ENCODE data around the gene C1QTNF12.

The C1QTNF12 gene

DNA sequence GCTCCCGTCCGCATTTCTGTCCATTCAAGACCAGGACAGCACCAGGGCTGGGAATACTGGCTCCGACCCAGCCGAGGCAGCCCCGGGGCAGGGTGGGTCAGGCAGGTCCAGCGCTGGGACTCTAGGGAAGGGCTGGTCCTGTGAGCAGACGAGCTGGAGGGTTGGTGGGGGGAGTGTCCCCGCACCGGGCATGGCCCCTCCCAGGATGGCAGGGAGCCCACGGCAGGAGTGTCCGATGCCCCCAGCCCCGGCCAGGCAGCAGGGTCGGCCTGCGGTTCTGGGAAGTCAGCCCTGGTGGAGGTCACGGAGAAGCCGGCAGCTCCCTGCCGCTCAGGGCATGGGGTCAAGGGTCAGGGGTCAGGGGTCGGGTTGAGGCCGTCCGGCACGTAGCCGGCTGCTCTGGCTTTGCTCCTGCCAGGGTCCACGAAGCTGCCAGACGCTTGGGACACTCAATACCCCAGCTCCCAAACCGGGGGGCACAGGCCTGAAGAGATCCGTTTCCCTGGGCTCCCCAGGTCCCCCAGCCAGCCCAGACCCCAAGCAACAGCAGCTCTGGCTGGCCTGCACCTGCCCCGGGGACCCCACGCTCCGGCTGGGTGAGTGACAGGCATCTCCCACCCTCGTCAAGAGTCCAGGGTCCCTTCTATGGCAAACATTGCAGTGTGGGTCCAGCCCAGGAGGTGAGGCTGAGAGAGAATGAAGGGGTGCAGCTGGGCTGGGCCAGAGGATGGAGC, 6.7 kb downstream of the C1QTNF12 start:
- no peak for DNase-seq

- no peak for DNase-seq
These were observed 7.3 kb downstream of the C1QTNF12 start for GRCh38 chr1:1239227-1239613.

- DNase-seq, result no peak
These were observed 7.8 kb downstream of the C1QTNF12 start for GRCh38 chr1:1238702-1239178.

DNA sequence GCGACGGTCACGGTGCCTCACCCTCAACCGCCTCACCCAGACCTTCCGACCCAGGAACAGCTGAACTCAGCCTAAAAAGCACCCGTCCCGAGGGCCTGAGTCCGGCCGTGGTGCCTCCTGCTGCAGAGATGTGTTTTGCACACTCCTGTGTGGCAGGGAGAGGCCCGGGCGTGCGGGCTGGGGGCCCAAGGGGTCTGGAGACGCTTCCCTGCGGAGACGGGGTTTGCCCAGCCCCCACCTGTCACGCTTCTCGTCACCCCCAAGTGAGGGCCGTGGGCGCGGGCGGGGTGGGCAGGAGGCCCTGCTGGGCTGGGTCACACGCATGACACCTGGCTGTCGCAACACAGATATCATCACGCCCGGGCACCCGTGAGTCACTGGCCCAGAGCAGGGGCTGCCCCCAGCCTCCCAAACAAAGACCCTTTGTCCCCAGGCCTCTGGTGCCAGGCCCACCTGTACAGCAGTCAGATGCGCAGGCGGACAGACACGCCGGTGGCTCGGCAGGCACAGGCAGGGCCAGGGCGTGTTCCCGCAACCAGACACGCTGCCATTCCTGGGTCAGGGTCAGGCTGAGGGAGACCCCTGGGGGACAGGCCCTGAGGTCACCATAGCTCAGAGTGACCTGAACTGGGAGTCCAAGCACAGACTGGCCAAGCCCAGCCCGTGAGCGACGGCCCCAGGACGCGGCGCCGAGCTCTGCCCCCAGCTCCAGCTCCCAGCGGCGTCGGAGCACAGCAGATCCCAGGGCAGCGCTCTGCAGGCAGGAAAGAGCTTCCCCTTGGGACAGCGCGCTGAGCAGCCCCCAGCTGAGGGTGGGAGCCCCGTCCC, 8.4 kb downstream of the C1QTNF12 start:
- no peak for DNase-seq

- DNase-seq, result no peak
These were observed 9.3 kb downstream of the C1QTNF12 start for GRCh38 chr1:1236945-1237873.

DNA sequence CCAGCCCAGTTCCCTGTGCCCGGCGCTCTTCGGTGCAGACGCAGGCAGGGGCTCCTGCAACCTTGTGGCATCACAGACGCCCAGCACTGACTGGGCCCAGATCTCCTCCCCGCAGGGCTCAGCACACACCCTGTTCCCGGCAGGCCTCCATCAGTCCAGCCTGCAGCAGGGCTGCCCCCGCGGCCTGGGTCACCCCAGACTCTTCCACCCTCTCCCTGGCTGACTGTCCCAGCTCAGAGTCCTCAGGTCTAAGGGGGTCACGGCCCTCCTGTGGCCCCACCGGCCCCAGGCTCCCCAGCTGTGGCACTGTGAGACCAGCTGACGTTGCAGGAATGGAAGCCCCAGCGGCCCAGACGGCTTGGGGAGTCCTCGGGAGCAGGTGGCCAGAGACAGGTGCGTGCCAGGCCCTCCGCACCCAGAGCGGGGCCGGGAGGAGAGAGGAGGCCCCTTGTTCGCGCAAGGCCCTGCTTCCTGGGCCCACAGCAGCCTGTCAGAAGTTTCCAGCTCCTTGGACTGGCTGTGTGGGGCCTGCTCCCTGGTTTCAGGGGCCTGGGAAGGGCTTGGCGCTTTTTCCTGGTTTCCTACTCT, 10.3 kb downstream of the C1QTNF12 start:
- DNase-seq, result no peak

GRCh38 chr1:1235016-1235744, 11.3 kb downstream of the C1QTNF12 start:
- DNase-seq, result no peak

GRCh38 chr1:1234180-1234808, 12.2 kb downstream of the C1QTNF12 start:
- DNase-seq, result no peak

DNA sequence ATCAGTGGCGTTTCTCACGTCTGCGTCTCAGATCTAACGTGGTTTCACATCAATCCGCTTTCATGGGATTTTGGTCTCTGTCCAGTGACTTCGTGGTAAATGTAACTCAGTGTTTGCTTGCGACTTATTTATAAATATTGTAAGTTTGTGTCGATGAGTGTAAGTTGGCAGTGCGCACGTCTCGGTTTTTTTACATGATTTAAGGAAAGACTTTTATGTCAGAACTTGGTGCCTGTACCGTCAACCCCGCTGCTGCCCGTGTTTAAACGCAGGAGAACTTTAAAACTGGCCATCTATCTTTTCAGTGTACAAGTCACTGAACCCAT, 13.0 kb downstream of the C1QTNF12 start:
- DNase-seq, result no peak

DNA sequence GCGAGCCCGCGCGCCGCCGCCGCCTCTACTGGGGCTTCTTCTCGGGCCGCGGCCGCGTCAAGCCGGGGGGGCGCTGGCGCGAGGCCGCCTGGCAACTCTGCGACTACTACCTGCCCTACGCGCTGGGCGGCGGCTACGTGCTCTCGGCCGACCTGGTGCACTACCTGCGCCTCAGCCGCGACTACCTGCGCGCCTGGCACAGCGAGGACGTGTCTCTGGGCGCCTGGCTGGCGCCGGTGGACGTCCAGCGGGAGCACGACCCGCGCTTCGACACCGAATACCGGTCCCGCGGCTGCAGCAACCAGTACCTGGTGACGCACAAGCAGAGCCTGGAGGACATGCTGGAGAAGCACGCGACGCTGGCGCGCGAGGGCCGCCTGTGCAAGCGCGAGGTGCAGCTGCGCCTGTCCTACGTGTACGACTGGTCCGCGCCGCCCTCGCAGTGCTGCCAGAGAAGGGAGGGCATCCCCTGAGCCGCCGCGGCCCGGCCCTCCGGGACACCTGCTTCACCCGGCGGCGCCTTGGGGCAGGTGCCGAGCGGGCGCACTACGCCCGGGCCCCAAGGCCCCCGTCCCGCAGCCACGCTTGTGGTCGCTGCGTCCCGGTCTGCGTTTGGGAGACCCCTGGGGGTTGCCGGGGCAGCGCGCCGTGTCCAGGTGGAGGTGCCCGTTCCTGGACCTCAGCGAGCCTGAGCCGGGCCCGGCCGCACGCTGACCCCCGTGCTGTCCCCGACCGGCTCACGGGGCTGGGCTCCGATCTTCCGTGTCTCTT, 13.5 kb downstream of the C1QTNF12 start:
- no peak for DNase-seq

- DNase-seq, result no peak
These were observed 14.2 kb downstream of the C1QTNF12 start, which contains the start of gene B3GALT6 for GRCh38 chr1:1232208-1232795. Gene B3GALT6, plus strand, starts transcription at chr1:1232237. Its CDS starts 42 bp downstream, at chr1:1232279.

GRCh38 chr1:1231400-1232207, 14.9 kb downstream of the C1QTNF12 start, which contains the start of gene SDF4:
Gene SDF4, minus strand, starts transcription at chr1:1232001. Its CDS starts 3,229 bp downstream, at chr1:1228772.
- peak; percentile 95 for DNase-seq

GRCh38 chr1:1230656-1231399, 15.7 kb downstream of the C1QTNF12 start:
- no peak for DNase-seq

DNA sequence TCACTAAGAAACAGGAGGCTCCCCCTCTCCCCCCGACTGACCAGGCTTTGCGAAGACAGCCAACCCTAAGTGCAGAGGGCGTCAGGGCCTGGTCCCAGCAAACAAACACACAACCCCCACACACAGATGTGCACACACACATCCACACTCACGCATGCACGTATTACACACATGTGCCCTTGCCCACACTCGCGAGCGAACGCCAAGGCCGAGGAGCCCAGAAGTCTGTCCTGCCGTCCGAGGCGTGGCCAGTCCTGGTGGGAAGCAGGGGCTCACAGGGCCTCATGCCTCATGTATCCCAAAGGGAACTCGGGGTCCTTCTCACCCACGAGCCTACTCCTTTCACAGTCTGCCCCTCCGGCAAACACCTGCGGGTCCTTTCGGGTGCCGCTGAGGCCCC, 16.8 kb downstream of the C1QTNF12 start:
- no peak for DNase-seq

- DNase-seq, result no peak
These were observed 17.8 kb downstream of the C1QTNF12 start for GRCh38 chr1:1228596-1229321.

DNA sequence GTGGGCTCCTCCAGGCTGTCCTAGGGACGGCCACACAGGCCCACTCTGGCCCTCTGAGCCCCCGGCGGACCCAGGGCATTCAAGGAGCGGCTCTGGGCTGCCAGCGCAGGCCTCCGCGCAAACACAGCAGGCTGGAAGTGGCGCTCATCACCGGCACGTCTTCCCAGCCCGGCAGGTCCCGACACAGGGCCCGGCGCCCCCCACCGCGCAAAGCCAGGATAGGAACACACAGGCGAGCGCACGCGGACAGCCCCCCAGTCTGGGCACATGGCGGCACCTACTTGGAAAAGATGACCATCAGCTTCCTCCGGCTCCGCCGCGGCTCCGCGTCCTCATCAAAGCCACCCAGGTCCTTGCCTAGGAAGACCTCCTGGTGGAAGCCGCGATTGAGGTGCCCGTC, 18.3 kb downstream of the C1QTNF12 start:
- no peak for DNase-seq

DNA sequence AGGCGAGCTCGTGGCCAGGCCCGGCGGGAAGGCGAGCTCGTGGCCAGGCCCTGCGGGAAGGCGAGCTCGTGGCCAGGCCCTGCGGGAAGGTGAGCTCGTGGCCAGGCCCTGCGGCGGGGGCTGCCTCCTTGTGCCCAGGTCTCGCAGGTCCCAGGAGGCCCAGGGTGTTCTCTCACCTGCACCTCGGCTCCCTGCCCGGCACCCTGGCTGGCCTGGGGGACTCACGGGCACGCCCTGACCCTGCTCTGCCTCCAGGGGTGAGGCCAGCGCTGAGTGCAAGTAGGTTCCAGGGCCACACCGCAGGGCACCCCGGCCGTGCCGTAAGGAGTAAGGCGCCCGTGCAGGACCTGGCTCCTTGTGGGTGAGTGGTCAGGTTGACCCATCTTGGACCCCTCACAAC, 19.1 kb downstream of the C1QTNF12 start:
- DNase-seq, result no peak

Data from stimulated activated CD4-positive, alpha-beta T cell treated with anti-CD3 and anti-CD28 coated beads, Interleukin-12 subunit alpha, Interleukin-12 subunit beta, amount 100 ng/mL, for 4 hours (primary cell).